ENCODE data around the gene SH3TC1. TPM values are rescaled to one million over a fixed set of nuclear protein-coding genes. Genes with fewer than 3 reads are reported as not detected.

SH3TC1 gene
- total and polyA plus RNA-seq, 2 of the 8 experiments (the other 6 are each of a cell fraction or from before 2014, with no cell fraction given) = 0.15 TPM; not detected in 1

DNA sequence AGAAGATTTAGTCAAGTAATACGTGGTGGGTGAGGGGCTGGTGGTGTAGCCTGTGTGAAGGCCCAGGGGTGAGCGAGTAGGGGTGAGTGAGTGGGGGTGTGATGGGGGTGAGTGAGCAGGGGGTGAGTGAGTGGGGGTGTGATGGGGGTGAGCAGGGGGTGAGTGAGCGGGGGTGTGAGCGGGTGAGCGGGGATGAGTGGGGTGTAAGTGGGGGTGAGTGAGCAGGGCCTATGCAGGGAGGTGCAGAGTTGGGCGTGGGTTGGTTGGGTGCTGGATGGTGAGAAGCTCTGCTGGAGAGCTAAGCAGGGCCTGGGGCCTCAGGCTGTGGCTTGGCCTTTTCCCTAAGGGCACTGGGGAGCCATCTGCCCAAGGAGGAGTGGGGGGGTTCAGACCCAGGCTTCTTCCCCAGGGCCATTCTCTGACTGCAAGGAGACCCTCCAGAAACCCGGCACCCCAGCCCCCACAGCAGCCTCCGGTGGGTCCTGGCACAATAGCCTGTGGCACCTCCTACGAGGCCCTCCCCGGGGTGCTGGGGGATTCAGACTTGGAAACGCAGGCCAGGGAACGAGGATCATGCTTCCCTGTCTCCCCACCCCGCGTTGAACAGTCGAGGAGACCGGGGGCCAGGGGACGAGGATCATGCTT is 30.4 kb downstream of the SH3TC1 start:
- H2AK5ac ChIP-seq (ENCODE audit: low read depth, low read length) = no peak overlapping the region
- H2BK15ac ChIP-seq (ENCODE audit: low read length) = no peak overlapping the region
- CTCF ChIA-PET (ENCODE audit: partially characterized antibody) = interaction anchor here (1.8 to 5.3 kb wide), 4 partner anchors 8 to 178 kb away, joined by 5 to 27 read pairs (median 14); no protein-coding TSS in a partner anchor
- peak overlapping the region; percentile 32; the same call in 1 of the 2 replicates for H3K18ac ChIP-seq (ENCODE audit: extremely low read depth, low read length)
- H3K4ac ChIP-seq (replicated peaks; ENCODE audit: insufficient read length, low read depth, low read length) = peak overlapping the region; percentile 91
- POLR2A ChIA-PET (ENCODE audit: partially characterized antibody) = no interaction called here
- H3K14ac ChIP-seq (ENCODE audit: insufficient read length) = no peak overlapping the region
- H3K79me1 ChIP-seq (ENCODE audit: low read depth, low read length) = no peaks in the 10 kb centered on the region
- H3K4me2 ChIP-seq (ENCODE audit: insufficient read depth in 1 of 2, low read depth in 2 of 2, low read length in 2 of 2) = no peak overlapping the region
- no peak overlapping the region for H3K27ac ChIP-seq (ENCODE audit: low read depth, low read length)
- H4K20me1 ChIP-seq (replicated peaks in 1 of 2; ENCODE audit: control insufficient read depth in 1 of 2, insufficient read depth in 2 of 2, low read length in 2 of 2) = peaks cover 0 to 7% of the 10 kb centered on the region in 2 experiments
- no peak overlapping the region for H4K8ac ChIP-seq (ENCODE audit: extremely low read depth, insufficient read depth, low read length)
- no peak overlapping the region for H4K5ac ChIP-seq (ENCODE audit: insufficient read length, low read depth, low read length)
- H3K23ac ChIP-seq (ENCODE audit: insufficient read length) = no peak overlapping the region
- H3K27me3 ChIP-seq (replicated peaks in 1 of 4; ENCODE audit: control insufficient read depth in 3 of 4, extremely low read depth in 1 of 4, insufficient read depth in 3 of 4, low read length in 3 of 4) = no peaks in the 10 kb centered on the region; a peak in 1 of 7 replicates
- H2AFZ ChIP-seq (ENCODE audit: low read length) = no peak overlapping the region
- no peak overlapping the region for H3K4me3 ChIP-seq (ENCODE audit: extremely low read depth in 1 of 4, insufficient read depth in 2 of 4, low read depth in 3 of 4, low read length in 4 of 4)
- H3K56ac ChIP-seq (replicated peaks; ENCODE audit: insufficient read length, low read depth, low read length) = no peak overlapping the region
- TF ChIP-seq CREB1 (IDR thresholded peaks at IDR 0.05) (no peak), BCL11A (IDR thresholded peaks at IDR 0.05; ENCODE audit: low read depth in 2 of 2, low read length in 2 of 2) (no peak), RFX5 (IDR thresholded peaks at IDR 0.05; ENCODE audit: borderline replicate concordance, low read depth, low read length) (no peak)
- H2BK12ac ChIP-seq (ENCODE audit: low read depth, low read length) = no peak overlapping the region
- no peak overlapping the region for H4K91ac ChIP-seq (replicated peaks; ENCODE audit: insufficient read length, low read length)
- H3K9ac ChIP-seq (replicated peaks in 1 of 4; ENCODE audit: extremely low read depth in 1 of 4, low read depth in 3 of 4, low read length in 3 of 4) = no peak overlapping the region
- H3K23me2 ChIP-seq (ENCODE audit: low read depth, low read length) = peaks cover 10% of the 10 kb centered on the region; the same call in 1 of the 2 replicates
- H3K4me1 ChIP-seq (replicated peaks in 1 of 4; ENCODE audit: control insufficient read depth in 3 of 4, insufficient read depth in 4 of 4, low read length in 3 of 4) = peaks cover 6 to 17% (median 11%) of the 10 kb centered on the region in 4 experiments
- no peak overlapping the region for H2BK20ac ChIP-seq (ENCODE audit: low read length)
- WGBS, 2 experiments (ENCODE audit: extremely low coverage in 1 of 2, insufficient coverage in 1 of 2, insufficient read length in 1 of 2, insufficient replicate concordance in 2 of 2, low coverage in 1 of 2, low lambda C conversion rate in 2 of 2, missing lambda C conversion rate in 1 of 2) = 89 to 100% methylated on average over 1 to 12 of the region's 17 CpGs
- no peak overlapping the region for H2BK120ac ChIP-seq (replicated peaks; ENCODE audit: low read depth, low read length)
- H3K36me3 ChIP-seq (ENCODE audit: control insufficient read depth in 2 of 4, insufficient read depth in 4 of 4, low read length in 3 of 4) = no peaks in the 10 kb centered on the region
- H2BK5ac ChIP-seq (ENCODE audit: low read depth, low read length) = no peak overlapping the region
- no peak for DNase-seq (ENCODE audit: low read depth in 1 of 2, low spot score in 2 of 2)
- no peaks in the 10 kb centered on the region for H3K79me2 ChIP-seq (ENCODE audit: control insufficient read depth in 1 of 2, insufficient read depth in 2 of 2, low read length in 2 of 2)
- H3K9me3 ChIP-seq (ENCODE audit: insufficient read depth in 2 of 2, low read depth in 1 of 2, low read length in 1 of 2) = no peaks in the 10 kb centered on the region; a peak in 1 of 4 replicates
- FAIRE-seq = no peak
